GM18861 (cell line): ENCODE measurements around the gene GPR146.

Source experiments
- ATAC-seq: cut with Tn5 transposase; IDR thresholded peaks from one replicate; pipeline ENCODE4 v1.9.1; 2021; ENCODE audit not compliant: unreplicated experiment

Gene GPR146

GRCh38 chr7:1011297-1012003 lies 32.9 kb upstream of the GPR146 start:
- no peak for ATAC-seq

- no peak for ATAC-seq
These were observed 32.2 kb upstream of the GPR146 start for GRCh38 chr7:1012004-1012715.

- ATAC-seq: no peak
These were observed 31.6 kb upstream of the GPR146 start for GRCh38 chr7:1012716-1013095.

- ATAC-seq: no peak
These were observed 30.8 kb upstream of the GPR146 start for GRCh38 chr7:1013581-1013980.

- ATAC-seq: no peak
These were observed 29.7 kb upstream of the GPR146 start for GRCh38 chr7:1014681-1015080.

GRCh38 chr7:1015196-1016121 lies 28.9 kb upstream of the GPR146 start:
- no peak for ATAC-seq

- no peak for ATAC-seq
These were observed 27.5 kb upstream of the GPR146 start for GRCh38 chr7:1016577-1017531.

GRCh38 chr7:1017586-1018333 lies 26.6 kb upstream of the GPR146 start:
- ATAC-seq: no peak

- no peak for ATAC-seq
These were observed 26.0 kb upstream of the GPR146 start for GRCh38 chr7:1018334-1018695.

- ATAC-seq: no peak
These were observed 25.0 kb upstream of the GPR146 start for GRCh38 chr7:1019255-1019785.

- ATAC-seq: no peak
These were observed 24.3 kb upstream of the GPR146 start for GRCh38 chr7:1019789-1020610.

- no peak for ATAC-seq
These were observed 23.5 kb upstream of the GPR146 start for GRCh38 chr7:1020849-1021251.

- no peak for ATAC-seq
These were observed 23.0 kb upstream of the GPR146 start for GRCh38 chr7:1021366-1021765.

- no peak for ATAC-seq
These were observed 22.4 kb upstream of the GPR146 start for GRCh38 chr7:1021931-1022330.

- no peak for ATAC-seq
These were observed 22.0 kb upstream of the GPR146 start for GRCh38 chr7:1022356-1022755.

GRCh38 chr7:1022801-1023465 lies 21.4 kb upstream of the GPR146 start:
- ATAC-seq: no peak

- peak; percentile 36 for ATAC-seq
These were observed 20.0 kb upstream of the GPR146 start for GRCh38 chr7:1024331-1024841.
